Activated CD8-positive, alpha-beta memory T cell treated with anti-CD3 and anti-CD28 coated beads, Interleukin-2, amount 50 U/mL, for 4 hours (primary cell): Measurements from ENCODE around the gene OR1J2.
A peak's percentile ranks its signal among the peaks of the same experiment; 100 is the strongest.
"Not testable (repeated sequence)": the region's sequence is repeated elsewhere in the genome, so short reads cannot be mapped to it uniquely, and the experiment has no call there.

Experiments used
- DNase-seq: peaks from one replicate; pipeline ENCODE4 v3.0.0-alpha.2; 2020

The OR1J2 gene, protein sequence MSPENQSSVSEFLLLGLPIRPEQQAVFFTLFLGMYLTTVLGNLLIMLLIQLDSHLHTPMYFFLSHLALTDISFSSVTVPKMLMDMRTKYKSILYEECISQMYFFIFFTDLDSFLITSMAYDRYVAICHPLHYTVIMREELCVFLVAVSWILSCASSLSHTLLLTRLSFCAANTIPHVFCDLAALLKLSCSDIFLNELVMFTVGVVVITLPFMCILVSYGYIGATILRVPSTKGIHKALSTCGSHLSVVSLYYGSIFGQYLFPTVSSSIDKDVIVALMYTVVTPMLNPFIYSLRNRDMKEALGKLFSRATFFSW

DNA sequence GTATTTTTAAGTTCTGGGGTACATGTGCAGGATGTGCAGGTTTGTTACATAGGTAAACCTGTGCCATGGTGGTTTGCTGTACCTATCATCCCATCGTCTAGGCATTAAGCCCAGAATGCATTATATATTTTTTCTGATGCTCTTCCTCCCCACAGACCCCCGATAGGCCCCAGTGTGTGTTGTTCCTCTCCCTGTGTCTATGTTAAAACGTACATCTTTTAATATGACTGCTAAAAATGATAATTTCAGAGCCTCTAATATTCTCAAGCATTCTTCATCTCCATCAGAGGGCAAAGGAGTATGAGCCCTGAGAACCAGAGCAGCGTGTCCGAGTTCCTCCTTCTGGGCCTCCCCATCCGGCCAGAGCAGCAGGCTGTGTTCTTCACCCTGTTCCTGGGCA, at the start of gene OR1J2:
Gene OR1J2, plus strand, starts transcription at position 301 of the 400 bp plus-strand sequence. Its CDS starts 0 bp downstream, at position 301.
- DNase-seq: no peak

DNA sequence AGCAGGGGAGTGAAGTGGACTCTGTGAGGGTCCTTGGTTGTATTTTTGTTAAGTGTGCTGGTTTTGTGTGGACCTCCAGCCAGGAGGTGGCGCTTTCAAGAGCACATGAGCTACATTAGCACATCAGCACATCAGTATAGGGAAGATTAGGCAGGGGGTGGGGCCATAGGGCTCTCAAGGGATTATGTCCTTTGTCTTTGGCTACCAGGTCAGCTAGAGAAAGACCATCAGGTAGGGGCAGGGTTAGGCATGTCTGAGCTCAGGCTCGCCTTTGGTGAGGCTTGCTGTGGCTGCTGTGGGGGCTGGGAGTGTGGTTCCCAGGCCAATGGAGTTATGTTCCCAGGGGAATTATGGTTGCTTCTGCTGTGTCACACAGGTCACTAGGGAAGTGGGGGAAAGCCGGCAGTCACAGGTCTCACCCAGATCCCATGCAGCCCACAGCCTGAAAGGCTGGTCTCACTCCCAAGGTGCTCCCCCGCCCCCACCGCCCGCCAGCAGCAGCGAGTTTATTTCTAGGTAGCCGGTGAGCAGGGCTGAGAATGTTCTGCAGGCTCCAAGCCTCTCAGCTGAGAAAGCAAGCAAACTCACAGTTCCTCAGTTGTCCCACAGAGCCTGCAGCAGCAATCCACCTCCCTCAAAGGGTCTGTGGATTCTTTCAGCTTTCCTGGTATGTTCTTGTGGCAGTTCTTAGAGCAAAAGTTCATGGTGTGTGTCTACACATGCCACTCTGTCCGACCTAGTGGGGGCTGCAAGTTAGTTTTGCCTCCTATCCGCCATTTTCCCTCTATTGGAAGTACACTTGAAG, 46.6 kb upstream of the OR1J2 start:
- DNase-seq: no peak

DNA sequence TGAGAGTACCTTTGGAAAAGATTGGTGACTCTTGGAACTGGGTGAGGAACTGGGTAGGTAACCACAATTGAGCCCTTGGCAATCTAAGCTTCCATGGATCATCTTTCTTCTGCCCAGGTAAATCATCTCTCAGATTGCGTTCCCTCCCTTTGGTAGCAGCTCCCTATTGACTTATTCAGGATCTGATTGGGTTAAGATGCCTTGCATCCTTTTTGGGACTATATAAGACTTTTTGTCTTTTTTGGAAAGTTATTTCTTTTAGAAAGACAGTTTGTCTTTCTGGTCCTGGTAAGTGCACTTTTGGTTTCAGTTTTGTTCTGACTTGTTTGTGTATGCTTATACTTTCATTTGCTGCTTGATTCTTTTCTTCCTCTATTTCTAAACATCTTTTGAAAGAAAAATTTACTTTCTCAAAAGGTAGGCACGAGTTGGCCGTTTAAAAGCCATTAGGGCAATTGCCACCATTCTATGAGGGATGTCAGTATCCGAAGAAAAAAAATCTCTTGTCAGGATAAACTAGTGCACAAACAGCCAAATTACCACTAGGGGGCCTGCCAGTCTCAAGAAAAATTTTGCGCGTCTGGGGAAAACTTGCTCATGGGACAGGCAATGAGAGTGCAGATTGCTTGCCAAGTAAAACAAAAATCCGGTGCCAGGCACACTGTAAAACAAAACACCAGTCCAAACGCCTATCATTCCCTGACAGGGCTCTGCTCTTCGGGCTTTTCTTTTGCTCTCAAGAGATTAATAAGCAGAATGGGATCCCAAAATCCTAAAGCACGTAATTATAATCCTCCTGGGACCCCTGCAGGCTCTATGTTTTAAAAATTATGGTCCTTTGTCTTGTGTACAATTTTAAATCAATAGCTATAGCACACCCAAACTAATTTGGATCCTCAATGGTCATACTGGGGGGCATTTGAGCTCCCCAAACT, 45.7 kb upstream of the OR1J2 start:
- peak; percentile 58 for DNase-seq

DNA sequence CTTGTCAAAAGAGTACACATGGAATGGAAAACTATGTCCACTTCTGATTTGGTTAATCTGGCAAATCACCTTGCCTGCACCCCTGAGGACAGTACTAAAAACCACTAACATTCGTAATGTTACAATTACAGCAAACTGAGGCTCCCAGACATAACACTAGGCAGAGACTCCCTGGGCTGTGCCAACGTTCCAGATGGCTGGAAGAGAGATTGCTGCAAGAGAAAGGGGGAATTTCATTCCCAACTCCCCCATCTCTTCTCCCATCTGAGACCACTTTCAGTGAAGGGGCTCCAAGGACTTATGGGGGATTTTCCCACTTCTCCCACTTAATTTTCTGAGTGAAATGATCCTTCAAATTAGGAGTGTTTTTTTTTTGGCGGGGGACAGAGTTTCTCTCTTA, 44.1 kb upstream of the OR1J2 start:
- no peak for DNase-seq

DNA sequence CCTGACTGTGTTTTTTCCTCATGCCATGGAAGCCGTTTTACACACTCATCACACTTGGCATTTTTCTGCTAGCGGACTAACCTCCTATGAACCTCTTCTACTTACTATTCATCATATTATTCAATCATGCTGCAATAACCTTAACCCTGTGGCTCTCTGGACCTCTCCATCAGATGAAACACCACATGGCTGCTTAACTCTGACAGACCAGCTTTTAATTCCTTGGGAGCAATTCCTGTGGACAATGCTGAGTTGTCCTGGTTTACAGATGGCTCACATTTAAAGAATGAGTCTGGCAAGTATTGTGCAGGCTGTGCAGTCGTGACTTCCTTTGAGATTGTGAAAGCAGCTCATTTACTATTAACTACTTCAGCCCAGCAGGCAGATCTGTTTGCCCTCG, 41.9 kb upstream of the OR1J2 start:
- DNase-seq: no peak

DNA sequence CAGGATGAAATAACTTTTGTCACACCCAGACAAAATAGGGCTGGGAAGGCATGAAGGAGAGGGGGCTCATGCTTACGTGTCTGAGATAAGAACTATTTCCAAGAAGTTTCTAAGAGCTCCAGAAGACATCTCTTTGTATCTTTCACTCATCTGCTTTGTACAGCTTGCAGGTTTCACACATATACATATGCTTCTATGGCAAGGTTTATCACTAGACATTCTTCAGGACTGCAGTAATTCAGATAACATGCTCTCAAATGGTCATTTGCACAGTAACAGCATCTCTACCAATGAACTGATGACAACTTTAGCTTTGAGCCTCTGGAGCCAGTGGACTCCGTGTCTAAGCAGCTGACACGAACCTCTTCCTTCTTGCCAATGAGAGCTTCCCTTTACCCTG, 36.0 kb upstream of the OR1J2 start:
- no peak for DNase-seq

DNA sequence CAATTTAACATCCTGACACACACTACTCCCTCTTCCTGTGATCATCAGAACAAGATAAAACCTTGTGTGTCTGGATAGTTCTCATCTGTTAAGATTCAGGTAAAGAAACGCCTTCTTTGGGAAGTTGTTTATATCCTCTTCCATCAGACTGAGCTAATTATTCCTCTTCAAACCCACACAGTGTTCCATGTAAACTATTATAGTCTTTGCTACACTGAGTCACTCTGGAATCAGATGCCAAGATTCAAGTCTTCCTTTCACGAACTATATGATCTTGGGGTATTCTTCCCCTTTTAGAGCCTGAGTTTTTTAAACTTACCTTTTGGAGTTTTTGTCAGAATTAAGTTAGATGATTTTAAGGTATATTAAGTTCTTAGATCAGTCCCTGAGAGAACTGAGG, 34.9 kb upstream of the OR1J2 start:
- DNase-seq: no peak

DNA sequence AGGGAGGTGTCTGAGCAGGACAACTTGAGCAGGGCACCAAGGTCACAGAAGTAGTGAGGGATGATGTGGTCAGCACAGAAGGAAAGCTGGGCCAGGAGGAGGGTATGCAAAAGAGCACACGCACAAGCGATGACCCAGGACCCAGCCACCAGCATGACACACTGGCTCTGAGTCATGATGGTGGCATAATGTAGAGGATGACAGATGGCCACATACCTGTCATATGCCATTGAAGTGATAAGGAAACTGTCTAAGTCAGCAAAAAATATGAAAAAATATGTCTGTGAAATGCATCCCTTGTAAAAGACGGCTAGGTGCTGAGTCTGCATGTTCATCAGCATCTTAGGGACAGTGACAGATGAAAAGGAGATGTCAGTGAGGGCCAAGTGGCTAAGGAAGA, 33.3 kb upstream of the OR1J2 start:
- no peak for DNase-seq

DNA sequence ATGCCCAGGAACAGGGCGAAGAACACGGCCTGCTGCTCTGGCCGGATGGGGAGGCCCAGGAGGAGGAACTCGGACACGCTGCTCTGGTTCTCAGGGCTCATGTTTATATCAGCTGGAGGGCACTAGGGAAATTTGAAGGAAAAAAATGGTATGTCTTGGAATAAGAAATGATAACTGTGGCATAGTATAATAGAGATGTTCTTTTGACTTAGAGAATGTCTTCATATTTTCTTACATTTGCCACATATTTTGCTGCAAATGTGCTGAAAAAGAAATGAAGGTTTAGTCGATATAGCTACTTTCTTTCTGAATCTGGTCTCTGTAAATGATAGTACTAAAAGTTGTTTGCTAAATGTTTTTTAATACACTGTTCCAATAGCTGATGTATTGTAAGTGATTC, 32.8 kb upstream of the OR1J2 start, which contains the start of gene OR1J1:
Gene OR1J1, minus strand, starts transcription at position 101 of the 400 bp plus-strand sequence. Its CDS starts 0 bp downstream, at position 101.
- no peak for DNase-seq

DNA sequence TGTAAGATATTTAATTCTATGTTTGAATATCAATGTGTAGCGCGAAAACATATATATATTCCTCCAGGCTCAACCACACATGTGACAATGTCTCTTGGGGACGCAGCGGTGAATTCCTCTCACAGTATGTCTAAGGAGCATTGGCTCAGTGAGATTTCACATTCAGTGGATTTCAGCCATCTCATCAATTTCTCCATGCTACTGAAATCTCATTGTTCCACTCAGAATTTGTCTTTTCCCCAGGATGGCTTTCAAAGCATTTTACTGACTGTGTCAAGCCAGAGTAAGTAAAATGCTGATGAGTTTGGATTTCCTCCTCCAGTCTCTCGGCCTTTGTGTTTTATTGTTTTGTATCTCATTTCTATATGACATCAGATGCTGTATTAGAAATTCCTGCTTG, 31.5 kb upstream of the OR1J2 start:
- no peak for DNase-seq

DNA sequence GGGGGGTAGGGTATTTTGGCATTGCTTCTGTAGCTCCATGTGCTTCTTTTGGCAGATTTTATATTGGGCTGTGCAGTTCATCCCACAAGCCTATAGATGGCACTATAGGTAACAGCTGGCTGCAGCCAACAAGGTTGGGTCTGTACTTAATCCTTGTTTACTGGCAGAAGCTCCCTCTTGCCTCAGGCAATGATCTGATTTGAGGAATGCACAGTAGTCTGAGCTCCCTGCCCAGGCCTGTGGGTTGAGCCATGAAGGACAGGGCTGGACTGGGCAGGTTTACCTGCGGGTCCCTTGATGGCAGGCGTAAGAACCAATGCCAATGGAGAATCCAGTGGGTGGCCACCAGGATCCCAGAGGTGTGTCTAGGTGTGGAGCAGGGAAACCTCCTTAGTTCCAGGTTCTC, 11.7 kb upstream of the OR1J2 start:
- DNase-seq: no peak

DNA sequence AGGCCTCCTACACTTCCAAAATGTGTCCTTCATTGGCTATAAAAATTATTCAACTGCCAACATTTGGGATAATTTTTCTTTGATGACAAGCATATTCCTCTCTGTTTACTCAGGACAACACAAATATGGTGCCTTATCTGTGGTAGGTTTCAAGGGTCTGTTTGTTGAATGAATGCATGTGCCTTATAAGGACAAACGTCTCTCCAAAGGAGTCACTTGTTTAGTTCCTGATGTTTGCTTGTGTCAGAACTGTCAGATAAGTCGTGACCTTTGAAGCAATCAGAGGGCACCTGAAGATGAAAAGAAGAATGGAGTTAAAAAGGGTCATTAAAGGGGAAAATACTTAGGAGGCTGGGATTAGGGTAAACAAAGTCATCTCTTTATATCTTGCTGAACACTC, 3.6 kb upstream of the OR1J2 start:
- no peak for DNase-seq

DNA sequence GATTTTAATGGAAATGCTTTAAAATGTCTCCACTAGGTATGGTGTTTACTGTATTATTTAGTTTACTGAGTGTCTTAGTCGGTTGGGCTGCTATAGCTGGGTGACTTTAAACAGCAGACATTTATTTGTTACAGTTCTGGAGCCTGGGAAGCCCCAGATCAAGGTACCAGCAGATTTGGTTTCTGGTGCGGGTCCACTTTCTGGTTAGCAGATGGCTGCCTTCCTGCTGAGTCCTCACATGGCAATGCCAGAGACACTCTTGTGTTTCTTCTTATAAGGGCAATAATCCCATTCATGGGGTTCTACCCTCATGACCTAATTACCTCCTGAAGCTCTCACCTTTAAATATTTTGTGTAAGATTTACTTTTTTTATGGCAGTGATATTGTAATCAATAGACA, 7.6 kb downstream of the OR1J2 start:
- no peak for DNase-seq

DNA sequence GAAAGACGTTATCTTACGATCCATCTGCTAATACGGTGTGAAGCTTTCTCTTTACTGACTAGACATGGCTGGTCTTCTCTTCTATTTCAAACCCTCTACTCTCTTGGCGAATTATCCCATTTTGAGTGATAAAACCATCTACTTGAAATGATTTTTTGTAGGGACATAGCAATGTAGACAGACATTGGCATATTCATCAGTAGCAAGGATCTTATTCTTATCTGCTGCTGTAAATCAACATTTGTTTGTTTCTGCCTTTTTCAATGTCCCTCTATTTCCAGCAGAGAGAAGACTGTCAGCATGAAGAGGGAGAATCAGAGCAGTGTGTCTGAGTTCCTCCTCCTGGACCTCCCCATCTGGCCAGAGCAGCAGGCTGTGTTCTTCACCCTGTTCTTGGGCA, 8.2 kb downstream of the OR1J2 start, which contains the start of gene OR1J4:
Gene OR1J4, plus strand, starts transcription at position 301 of the 400 bp plus-strand sequence. Its CDS starts 0 bp downstream, at position 301.
- no peak for DNase-seq

DNA sequence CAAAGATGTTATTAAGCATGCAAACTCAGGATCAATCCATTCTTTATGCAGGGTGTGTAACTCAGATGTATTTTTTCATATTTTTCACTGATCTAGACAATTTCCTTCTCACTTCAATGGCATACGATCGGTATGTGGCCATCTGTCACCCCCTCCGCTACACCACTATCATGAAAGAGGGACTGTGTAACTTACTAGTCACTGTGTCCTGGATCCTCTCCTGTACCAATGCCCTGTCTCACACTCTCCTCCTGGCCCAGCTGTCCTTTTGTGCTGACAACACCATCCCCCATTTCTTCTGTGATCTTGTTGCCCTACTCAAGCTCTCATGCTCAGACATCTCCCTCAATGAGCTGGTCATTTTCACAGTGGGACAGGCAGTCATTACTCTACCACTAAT, 8.8 kb downstream of the OR1J2 start:
- DNase-seq: no peak

DNA sequence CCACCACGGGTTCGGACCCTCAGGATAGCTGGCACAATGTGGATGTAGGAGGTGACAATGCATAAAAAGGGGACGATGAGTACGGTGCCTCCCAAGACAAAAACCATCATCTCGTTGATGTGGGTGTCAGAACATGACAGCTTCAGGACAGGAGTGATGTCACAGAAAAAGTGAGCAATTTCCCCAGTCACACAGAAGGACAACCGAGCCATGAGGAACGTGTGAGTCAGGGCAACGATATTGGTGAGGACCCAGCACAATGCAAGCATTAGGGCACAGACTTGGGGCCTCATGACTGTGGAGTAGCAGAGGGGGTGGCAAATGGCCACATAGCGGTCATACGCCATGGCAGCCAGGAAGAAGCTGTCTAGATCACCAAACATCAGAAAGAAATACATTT, 16.0 kb downstream of the OR1J2 start:
- DNase-seq: no peak

DNA sequence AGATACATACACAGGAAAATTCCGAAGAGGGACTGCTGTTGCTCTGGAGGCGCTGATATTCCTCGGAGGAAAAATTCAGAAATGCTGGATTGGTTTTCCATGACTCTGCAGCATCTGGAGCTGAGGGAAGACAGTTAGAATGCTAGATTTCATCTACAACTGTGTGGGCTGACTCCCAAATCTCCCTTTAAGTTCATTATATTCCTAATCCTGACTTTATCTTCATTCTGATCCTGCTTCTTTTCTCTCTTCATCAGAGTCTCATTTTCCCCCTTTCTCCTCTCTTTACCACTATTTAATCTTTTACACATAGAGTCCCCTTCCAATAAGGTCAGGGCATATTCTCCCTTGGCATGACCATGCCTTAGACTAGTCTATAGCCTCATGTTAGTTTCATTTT, 16.6 kb downstream of the OR1J2 start, which contains the start of gene OR1N1:
Gene OR1N1, minus strand, starts transcription at position 101 of the 400 bp plus-strand sequence. Its CDS starts 0 bp downstream, at position 101.
- DNase-seq: no peak

DNA sequence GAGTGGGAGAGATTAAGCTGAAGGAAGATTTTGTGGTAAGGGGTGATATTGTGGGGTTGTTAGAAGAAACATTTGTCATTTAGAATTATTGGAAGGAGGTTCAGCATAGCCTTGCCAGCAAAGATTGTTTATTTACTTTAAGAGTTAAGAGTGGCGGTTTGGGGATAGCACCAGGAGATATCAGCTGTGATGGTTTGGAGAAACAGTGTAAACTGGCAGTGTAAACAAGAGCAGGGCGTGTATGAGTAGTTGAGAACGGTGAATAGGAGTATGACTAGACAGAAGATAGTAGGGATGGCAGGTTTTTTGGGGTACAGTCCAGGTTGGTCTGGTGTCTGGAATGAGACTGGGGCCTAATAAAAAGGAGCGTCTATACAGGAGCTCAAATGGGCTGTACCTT, 20.6 kb downstream of the OR1J2 start:
- not testable (repeated sequence) for DNase-seq

DNA sequence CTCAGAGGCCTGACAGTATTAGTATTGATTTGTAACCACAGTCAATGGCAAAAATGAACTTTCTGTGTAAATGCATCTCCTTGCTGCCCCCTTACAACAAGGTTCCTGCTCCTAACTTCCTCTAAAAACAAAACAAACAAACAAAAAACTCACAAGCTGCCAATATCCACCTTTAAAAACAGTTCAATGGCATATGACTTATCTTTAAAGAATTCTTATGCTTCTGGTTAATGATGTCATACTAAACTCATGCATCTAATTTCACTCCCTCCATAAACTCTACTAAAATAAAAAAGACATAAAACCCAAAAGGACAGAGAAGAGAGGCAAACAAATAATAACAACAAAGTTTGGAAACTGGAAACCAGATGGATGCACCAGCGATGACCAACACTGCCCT, 25.5 kb downstream of the OR1J2 start:
- no peak for DNase-seq

DNA sequence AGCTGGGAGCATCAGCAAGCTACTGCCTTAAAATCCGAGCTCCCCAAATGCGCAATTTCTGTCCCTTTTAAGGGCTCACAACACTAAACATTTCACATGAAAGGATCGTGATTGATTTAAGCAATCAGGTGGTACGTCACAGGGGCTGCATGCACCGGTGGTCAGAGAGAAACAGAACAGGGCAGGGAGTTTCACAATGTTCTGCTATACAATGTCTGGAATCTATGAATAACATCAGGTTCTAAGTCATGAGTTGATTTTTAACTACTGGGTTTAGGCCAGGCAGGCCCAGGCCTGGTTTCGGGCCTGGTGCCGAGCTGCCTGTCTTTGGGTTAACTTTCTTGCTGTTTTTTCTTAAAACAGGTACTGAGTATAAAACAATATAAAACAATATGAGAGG, 26.5 kb downstream of the OR1J2 start:
- DNase-seq: not testable (repeated sequence)

DNA sequence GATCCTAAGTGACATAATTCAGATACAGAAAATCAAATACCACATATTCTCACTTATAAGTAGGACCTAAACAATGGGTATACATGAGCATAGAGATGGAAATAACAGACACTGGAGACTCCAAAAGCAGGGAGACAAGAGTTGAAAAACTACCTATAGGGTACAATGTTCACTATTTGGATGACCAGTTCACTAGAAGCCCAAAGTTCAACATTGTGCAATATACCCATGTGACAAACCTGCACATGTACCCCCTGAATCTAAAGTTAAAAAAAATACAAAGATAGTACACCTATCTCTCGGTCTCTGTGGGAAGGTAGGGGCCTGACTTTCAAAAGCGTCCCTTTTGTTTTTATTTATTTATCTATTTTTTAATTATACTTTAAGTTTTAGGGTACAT, 28.2 kb downstream of the OR1J2 start:
- DNase-seq: no peak

DNA sequence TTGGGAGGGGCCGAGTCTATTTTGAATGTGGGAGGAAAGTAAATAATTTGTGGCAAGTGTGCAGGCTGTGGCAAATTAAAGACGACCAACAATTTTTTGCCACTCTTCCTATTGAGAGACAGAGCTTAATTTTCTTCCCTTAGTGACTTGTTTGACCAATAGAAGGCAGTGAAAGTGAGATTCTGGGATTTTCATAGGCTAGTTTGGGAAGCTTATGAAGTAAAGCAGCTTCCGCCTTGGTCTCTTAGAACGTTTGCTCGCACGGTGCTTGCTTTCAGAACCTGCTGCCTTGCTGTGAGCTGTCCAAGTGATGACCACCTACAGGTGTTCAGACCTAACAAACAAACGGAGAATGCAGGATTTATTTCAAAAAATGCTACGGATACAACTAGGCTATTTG, 35.6 kb downstream of the OR1J2 start:
- DNase-seq: no peak

DNA sequence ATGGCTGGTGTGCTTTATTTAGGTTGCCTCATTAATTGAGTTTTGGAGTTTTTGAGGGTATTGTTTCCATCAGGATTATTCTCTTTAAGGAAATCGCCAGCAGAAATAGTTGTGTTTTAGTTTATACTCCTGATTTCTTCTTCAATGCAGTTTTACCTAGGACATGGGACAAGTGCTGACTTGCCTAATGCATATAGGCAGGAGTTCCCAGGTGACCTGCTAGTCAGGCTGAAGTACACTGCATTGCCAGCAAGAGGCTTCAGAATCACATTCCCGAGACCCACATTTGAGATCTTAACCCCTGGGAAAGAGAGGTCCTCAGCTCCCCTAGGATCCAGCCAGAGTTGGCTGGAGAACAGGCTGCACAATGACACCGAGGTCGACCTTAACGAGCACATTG, 40.8 kb downstream of the OR1J2 start:
- DNase-seq: no peak
